ENCODE results near the gene PTCH2. TPM values are rescaled to one million over a fixed set of nuclear protein-coding genes. Genes with fewer than 3 reads are reported as not detected.
A peak's percentile ranks its signal among the peaks of the same experiment; 100 is the strongest.

Gene PTCH2
- total and polyA plus RNA-seq, 2 of the 13 experiments (the other 11 are each of a cell fraction or from before 2014, with no cell fraction given): 0.60 to 1.5 TPM

- TF ChIP-seq ATRX (CRISPR knock-in tag; IDR thresholded peaks at IDR 0.05; ENCODE audit: borderline replicate concordance) (no peak), CENPX (CRISPR knock-in tag; IDR thresholded peaks at IDR 0.05) (no peak), RARG (CRISPR knock-in tag; IDR thresholded peaks at IDR 0.05; ENCODE audit: low read depth) (no peak), CHD4 (IDR thresholded peaks at IDR 0.05; ENCODE audit: borderline replicate concordance, low read length) (no peak), SETDB1 (CRISPR knock-in tag; IDR thresholded peaks at IDR 0.05; ENCODE audit: borderline replicate concordance) (no peak), NR2F1 (CRISPR knock-in tag; IDR thresholded peaks at IDR 0.05) (no peak), IKZF1 (IDR thresholded peaks at IDR 0.05) (no peak), RBM39 (IDR thresholded peaks at IDR 0.05; ENCODE audit: low read depth, low read length, poor library complexity, severe bottlenecking) (no peak), PLRG1 (conservative IDR thresholded peaks at IDR 0.05) (no peak), RARA (CRISPR knock-in tag; IDR thresholded peaks at IDR 0.05) (peak; percentile 29; the same call in 1 of the 2 replicates), KDM6A (CRISPR knock-in tag; IDR thresholded peaks at IDR 0.05; ENCODE audit: low read depth) (no peak), ZEB1 (IDR thresholded peaks at IDR 0.05; ENCODE audit: insufficient replicate concordance, low read depth) (no peak), ZNF362 (CRISPR knock-in tag; IDR thresholded peaks at IDR 0.05; ENCODE audit: borderline replicate concordance) (peak; percentile 8; the same call in 1 of the 2 replicates), TRAFD1 (CRISPR knock-in tag; IDR thresholded peaks at IDR 0.05; ENCODE audit: borderline replicate concordance) (no peak), ZNF34 (CRISPR knock-in tag; IDR thresholded peaks at IDR 0.05; ENCODE audit: borderline replicate concordance) (no peak), MBNL3 (CRISPR knock-in tag; conservative IDR thresholded peaks at IDR 0.05) (no peak)
- TF ChIP-seq, protein P1, sequence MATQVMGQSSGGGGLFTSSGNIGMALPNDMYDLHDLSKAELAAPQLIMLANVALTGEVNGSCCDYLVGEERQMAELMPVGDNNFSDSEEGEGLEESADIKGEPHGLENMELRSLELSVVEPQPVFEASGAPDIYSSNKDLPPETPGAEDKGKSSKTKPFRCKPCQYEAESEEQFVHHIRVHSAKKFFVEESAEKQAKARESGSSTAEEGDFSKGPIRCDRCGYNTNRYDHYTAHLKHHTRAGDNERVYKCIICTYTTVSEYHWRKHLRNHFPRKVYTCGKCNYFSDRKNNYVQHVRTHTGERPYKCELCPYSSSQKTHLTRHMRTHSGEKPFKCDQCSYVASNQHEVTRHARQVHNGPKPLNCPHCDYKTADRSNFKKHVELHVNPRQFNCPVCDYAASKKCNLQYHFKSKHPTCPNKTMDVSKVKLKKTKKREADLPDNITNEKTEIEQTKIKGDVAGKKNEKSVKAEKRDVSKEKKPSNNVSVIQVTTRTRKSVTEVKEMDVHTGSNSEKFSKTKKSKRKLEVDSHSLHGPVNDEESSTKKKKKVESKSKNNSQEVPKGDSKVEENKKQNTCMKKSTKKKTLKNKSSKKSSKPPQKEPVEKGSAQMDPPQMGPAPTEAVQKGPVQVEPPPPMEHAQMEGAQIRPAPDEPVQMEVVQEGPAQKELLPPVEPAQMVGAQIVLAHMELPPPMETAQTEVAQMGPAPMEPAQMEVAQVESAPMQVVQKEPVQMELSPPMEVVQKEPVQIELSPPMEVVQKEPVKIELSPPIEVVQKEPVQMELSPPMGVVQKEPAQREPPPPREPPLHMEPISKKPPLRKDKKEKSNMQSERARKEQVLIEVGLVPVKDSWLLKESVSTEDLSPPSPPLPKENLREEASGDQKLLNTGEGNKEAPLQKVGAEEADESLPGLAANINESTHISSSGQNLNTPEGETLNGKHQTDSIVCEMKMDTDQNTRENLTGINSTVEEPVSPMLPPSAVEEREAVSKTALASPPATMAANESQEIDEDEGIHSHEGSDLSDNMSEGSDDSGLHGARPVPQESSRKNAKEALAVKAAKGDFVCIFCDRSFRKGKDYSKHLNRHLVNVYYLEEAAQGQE (IDR thresholded peaks at IDR 0.05; ENCODE audit: borderline replicate concordance in 1 of 2, low read depth in 1 of 2, low read length in 2 of 2): peak in 1 of 2 experiments; percentile 28; a peak in 1 of 4 replicates
- TF ChIP-seq, protein P2, sequence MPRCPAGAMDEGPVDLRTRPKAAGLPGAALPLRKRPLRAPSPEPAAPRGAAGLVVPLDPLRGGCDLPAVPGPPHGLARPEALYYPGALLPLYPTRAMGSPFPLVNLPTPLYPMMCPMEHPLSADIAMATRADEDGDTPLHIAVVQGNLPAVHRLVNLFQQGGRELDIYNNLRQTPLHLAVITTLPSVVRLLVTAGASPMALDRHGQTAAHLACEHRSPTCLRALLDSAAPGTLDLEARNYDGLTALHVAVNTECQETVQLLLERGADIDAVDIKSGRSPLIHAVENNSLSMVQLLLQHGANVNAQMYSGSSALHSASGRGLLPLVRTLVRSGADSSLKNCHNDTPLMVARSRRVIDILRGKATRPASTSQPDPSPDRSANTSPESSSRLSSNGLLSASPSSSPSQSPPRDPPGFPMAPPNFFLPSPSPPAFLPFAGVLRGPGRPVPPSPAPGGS (CRISPR knock-in tag; IDR thresholded peaks at IDR 0.05): no peak
Observed at GRCh38 chr1:44808938-44809917, 33.8 kb downstream of the PTCH2 start (continued).

Data from HepG2 (cell line).